Fibroblast of skin of right biceps (primary cell): Measurements from ENCODE around the gene CMBL.
A peak's percentile ranks its signal among the peaks of the same experiment; 100 is the strongest.

ENCODE experiments used
- DNase-seq: peaks from one replicate; pipeline ENCODE4 v3.0.0-alpha.2; 2013

The CMBL gene

GRCh38 chr5:10310066-10310779 lies 2.5 kb upstream of the CMBL start:
- DNase-seq: peak; percentile 59

GRCh38 chr5:10308844-10309243 lies 1.1 kb upstream of the CMBL start:
- no peak for DNase-seq

DNA sequence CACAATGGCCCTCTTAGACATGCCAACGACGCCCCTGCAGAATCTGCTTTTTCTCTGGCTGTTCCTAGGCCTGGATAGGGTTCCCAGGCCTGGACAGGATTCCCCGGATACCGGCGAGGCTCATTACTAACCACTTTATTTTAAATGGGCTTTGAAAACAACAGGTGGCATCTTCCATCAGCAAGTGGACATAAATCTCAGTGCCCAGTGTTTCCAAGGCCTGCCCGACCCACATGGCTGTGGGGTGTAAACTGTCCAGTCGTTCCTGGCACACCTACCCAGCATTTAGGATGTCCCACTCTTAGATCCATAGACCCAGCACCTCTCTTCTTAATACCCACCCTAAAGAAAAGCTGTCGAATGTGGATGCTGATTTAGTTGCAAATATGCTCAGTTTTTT lies 896 bp downstream of the CMBL start:
- no peak for DNase-seq

- DNase-seq: no peak
Observed at GRCh38 chr5:10306114-10306513, 1.6 kb downstream of the CMBL start.

- no peak for DNase-seq
Observed at GRCh38 chr5:10304932-10305331, 2.8 kb downstream of the CMBL start.

- DNase-seq: no peak
Observed at GRCh38 chr5:10303699-10304170, 4.0 kb downstream of the CMBL start.

DNA sequence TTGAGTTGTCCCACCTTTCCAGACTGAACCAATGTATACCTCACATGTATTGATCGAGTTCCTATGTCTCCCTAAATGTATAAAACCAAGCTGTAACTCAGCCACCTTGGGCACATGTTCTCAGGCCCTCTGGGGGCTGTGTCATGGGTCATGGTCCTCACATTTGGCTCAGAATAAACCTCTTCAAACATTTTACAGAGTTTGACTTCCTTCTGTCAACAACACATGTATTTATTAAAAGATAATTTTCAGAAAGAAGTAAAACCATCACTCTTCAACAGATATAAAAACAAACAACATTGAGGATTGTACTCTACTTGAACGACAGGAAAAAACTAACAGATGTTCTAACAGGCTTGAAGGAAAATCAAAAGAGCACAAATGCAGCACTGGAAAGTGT lies 4.5 kb downstream of the CMBL start:
- no peak for DNase-seq

DNA sequence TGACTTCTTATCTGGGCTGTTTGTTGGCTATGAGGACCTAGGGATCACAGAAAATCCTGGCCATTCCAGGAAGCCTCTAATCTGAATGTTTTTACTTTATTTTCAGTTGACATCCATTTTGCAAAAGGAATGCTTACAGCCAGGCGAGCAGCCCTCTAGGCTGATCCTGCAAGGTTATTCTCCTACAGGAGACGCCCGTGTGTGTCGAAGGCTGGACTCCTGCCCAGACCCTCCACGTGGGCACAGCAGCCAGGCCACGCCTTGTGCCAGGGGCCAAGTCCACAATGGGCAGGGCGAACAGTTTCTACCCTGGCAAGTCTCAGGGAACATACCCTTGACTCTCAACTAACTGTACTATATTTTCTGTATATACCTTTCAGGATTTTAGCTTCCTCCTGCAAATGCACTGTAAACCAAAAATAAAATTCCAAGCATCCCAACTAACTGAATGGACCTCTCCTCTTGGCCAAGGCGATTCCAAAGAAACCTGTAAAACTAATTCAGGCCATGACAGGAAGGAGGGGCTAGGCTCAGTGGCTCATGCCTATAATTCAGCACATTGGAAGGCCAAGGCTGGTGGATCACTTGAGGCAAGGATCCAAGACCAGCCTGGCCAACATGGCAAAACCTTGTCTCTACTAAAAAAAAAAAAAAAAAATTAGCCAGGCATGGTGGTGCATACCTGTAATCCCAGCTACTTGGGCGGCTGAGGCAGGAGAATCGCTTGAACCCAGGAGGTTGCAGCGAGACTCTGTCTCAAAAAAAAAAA lies 5.7 kb downstream of the CMBL start:
- no peak for DNase-seq

GRCh38 chr5:10301266-10301665 lies 6.4 kb downstream of the CMBL start:
- DNase-seq: no peak

- DNase-seq: no peak
Observed at GRCh38 chr5:10300246-10300645, 7.5 kb downstream of the CMBL start.

- DNase-seq: no peak
Observed at GRCh38 chr5:10297646-10298204, 10.0 kb downstream of the CMBL start.

- DNase-seq: no peak
Observed at GRCh38 chr5:10295619-10296326, 11.9 kb downstream of the CMBL start.

GRCh38 chr5:10293907-10294662 lies 13.6 kb downstream of the CMBL start:
- peak; percentile 34 for DNase-seq

DNA sequence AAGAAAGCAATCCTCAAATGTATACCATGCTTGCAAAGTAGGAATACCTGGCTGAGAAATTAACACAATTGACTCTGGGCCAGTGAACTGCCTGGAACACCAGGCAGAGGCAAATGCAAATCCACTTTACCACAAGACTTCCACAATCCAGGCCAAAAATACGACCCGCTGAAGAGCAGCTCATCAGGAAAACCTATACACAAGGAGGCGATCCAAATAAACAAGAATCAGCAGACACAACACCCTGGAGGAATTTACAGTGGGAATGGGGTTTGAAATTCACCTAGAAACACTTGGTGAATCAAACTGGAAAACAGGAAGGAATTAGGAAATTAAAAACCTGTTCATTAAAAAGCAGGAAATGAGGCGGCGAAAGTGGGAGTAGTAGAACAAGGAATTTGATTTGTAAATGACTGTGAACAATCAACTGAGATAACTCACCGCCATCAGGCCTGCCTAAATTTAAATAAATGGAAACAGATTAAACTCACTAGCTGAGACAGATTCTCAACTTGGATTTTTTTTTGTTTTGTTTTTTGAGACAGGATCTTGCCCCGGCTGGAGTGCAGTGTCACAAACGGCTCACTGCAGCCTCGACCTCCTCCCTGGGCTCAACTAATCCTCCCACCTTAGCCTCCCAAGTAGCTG lies 15.9 kb downstream of the CMBL start:
- no peak for DNase-seq

GRCh38 chr5:10290438-10290837 lies 17.3 kb downstream of the CMBL start:
- no peak for DNase-seq

DNA sequence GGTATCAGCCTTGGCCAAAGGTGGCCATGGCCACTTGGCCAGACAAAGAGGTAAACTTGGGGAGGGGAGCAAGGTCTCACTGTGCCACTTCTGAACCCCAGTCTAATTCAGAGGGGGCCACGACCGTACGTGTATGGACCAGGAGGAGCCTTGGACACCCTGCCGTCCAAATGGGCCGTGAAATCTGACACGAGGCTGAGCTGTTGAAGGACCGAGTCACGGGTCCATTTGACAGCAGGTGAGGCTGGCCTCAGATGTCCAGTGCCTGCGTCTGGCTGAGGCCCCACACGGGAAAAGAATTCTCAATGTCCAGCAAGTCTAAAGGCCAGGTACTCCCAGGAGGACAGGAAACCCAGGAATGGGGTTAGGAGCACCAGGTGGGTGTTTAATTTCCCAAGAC lies 17.7 kb downstream of the CMBL start:
- no peak for DNase-seq

DNA sequence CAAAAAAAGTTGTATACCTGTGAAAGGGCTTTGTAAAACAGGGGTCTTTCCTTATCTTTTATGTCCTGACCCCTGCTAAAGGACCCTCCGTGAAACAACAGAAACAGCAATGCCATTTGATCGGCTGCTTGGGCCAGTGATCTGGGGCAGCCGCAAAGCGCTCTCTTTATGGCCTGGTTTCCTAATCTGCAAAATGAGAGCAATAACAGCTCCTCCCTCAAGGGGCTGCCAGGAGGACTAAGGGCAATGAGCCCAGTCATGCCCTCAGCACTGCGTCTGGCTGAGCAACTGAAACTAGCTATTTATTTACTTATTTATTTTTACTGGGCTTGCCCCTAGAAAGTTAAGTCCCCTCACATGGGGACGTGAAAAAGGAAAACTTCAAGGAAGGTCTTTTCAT lies 18.3 kb downstream of the CMBL start:
- DNase-seq: no peak

DNA sequence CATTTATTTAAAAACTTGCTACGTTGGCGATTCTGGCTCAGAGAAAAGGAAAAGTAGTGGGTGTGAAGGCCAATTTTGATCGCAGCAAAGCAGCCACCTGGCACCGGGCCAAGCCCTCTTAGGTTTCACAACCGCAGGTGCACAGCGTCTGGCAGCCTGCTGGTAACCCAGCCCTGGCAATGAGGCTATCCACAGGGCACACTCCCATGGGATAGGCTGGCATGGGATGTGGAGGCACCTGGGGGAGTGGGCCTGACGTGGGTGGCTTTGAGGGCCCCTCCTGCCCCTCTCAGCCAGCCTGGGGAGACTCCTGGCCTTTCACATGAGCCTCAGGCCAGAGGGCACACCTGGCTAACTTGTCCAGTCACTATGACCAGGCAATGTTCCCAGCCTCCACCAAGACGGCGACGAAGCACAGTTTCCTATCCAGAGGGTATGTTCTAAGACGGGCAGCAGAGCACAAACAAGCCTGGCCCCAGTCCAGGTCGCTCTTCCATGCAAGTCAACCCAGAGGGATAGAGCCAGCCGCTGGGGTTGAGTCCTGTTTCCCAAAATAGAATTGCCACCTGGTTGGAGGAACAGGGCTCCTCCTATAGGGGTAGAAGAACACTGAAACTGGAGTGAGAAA lies 19.0 kb downstream of the CMBL start:
- no peak for DNase-seq

DNA sequence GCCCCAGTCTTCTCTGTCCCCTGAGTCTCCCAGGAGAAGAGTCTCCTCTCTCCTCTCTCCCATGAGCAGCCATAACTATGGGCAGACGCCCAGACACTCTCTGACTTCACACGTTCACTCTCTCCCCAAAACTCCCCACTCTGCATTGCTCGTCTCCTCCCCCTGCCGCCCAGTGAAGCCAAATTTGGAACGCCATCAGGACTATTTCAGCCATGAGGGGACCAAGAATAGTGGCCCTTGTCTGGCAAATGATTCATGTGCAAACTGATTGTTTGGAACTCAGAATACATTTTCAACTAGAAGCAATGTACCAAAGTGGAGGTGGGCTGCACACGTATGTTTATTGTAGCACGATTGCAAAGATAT lies 20.9 kb downstream of the CMBL start:
- DNase-seq: no peak

GRCh38 chr5:10286162-10286861 lies 21.4 kb downstream of the CMBL start:
- DNase-seq: no peak

GRCh38 chr5:10285362-10285761 lies 22.3 kb downstream of the CMBL start:
- DNase-seq: peak; percentile 48
